Neutrophil (primary cell): ENCODE data around the gene BIRC5.

ENCODE experiments used
- H3K27ac ChIP-seq: fragments of 200-600 bp; sonication (generic); 2 replicates; pipeline ENCODE4 v1.5.1; 2016; ENCODE audit warnings: mild to moderate bottlenecking, moderate library complexity
- H3K27me3 ChIP-seq: fragments of 200-600 bp; sonication (generic); 2 replicates; pipeline ENCODE4 v1.6.0; 2016; ENCODE audit warnings: mild to moderate bottlenecking
- H3K36me3 ChIP-seq: fragments of 200-600 bp; sonication (generic); 2 replicates; pipeline ENCODE4 v1.5.1; 2017
- H3K4me1 ChIP-seq, 2 experiments: fragments of 200-600 bp in 1 of 2; sonication (generic) in 1 of 2; 1 replicate in 1 of 2; 2 replicates in 1 of 2; pipeline versions ENCODE4 v1.5.1 to v1.6.1; 2013 to 2016; ENCODE audit warnings: low read depth in 1 of 2, low read length in 1 of 2, mild to moderate bottlenecking in 1 of 2, moderate library complexity in 1 of 2; ENCODE audit not compliant: control insufficient read depth in 1 of 2, insufficient read depth in 1 of 2
- H3K4me3 ChIP-seq, 2 experiments: fragments of 200-600 bp in 1 of 2; sonication (generic) in 1 of 2; 1 replicate in 1 of 2; 2 replicates in 1 of 2; pipeline ENCODE4 v1.5.1; 2013 to 2016; ENCODE audit warnings: low read depth in 1 of 2, low read length in 1 of 2, mild to moderate bottlenecking in 1 of 2, moderate library complexity in 1 of 2
- H3K9me3 ChIP-seq: fragments of 200-600 bp; sonication (generic); 2 replicates; pipeline ENCODE4 v1.5.1; 2016
- CTCF ChIP-seq: fragments of 200-600 bp; sonication (generic); IDR thresholded peaks from 2 replicates; pipeline ENCODE4 v1.5.1; 2016; ENCODE audit warnings: antibody characterized with exemption

Gene BIRC5

DNA sequence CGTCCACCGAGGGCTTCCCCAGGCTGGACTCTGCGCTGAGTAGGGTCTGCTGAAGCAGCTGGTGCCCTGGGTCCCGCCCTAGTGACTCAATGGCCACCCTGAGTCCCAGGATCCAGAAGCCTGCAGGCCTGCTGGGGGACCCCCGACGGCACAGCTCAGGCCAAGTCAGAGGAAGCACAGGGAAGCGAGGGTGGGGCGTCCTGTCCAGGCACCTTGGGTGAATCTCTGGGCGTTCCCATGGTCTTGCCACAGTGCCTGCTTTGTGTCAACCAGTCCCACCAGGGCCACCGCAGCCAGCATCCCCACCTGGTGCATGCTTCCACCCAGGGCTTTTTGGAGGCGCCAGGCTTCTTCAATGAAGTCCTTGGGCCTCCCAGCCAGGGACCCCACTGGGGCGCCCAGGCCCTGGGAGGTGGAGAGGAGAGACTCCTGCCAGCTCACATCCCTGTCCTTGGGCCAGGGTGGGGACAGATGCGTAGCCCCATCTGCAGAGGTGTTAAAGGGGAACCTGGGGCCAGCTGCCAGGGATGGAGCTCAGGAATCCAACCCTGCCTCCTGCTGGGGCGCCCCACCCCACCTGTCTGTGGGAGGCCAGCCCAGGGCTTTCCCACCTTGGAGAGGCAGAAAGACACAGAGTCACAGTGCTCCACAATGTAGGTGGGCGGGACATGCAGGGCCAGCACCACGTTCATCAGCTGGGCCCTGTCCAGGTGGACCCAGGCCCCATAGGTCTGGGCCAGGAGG is 35.2 kb downstream of the BIRC5 start:
- H3K27ac ChIP-seq, result no peak overlapping the region
- H3K9me3 ChIP-seq, result no peaks in the 10 kb centered on the region
- peaks cover 14 to 16% of the 10 kb centered on the region in 2 experiments for H3K4me1 ChIP-seq
- no peak for TF ChIP-seq CTCF
- no peak overlapping the region for H3K4me3 ChIP-seq
- no peaks in the 10 kb centered on the region for H3K36me3 ChIP-seq
- peaks cover 4% of the 10 kb centered on the region for H3K27me3 ChIP-seq

GRCh38 chr17:78249818-78250806 is 36.1 kb downstream of the BIRC5 start:
- H3K9me3 ChIP-seq, result no peaks in the 10 kb centered on the region
- peaks cover 19 to 23% of the 10 kb centered on the region in 2 experiments for H3K4me1 ChIP-seq
- H3K36me3 ChIP-seq, result no peaks in the 10 kb centered on the region
- no peak for TF ChIP-seq CTCF
- peaks cover 4% of the 10 kb centered on the region for H3K27me3 ChIP-seq
- no peak overlapping the region for H3K27ac ChIP-seq
- H3K4me3 ChIP-seq, result no peak overlapping the region

GRCh38 chr17:78250891-78251772 is 37.1 kb downstream of the BIRC5 start:
- Histone ChIP-seq H3K36me3 (no peaks in the 10 kb centered on the region), H3K4me3 (no peak overlapping the region), H3K27ac (no peak overlapping the region), H3K9me3 (no peaks in the 10 kb centered on the region), H3K27me3 (peaks cover 4% of the 10 kb centered on the region), H3K4me1 (peaks cover 23 to 33% of the 10 kb centered on the region in 2 experiments)
- peak; percentile 97 for TF ChIP-seq CTCF

GRCh38 chr17:78251773-78252103 is 37.7 kb downstream of the BIRC5 start:
- H3K27ac ChIP-seq, result no peak overlapping the region
- no peaks in the 10 kb centered on the region for H3K9me3 ChIP-seq
- H3K4me1 ChIP-seq, result peaks cover 28 to 39% of the 10 kb centered on the region in 2 experiments
- no peak overlapping the region for H3K4me3 ChIP-seq
- H3K36me3 ChIP-seq, result no peaks in the 10 kb centered on the region
- no peak for TF ChIP-seq CTCF
- peaks cover 4% of the 10 kb centered on the region for H3K27me3 ChIP-seq

GRCh38 chr17:78252111-78252634 is 38.1 kb downstream of the BIRC5 start:
- H3K9me3 ChIP-seq, result no peaks in the 10 kb centered on the region
- no peak for TF ChIP-seq CTCF
- H3K4me1 ChIP-seq, result peaks cover 32 to 43% of the 10 kb centered on the region in 2 experiments
- H3K27me3 ChIP-seq, result peaks cover 4% of the 10 kb centered on the region
- H3K4me3 ChIP-seq, result no peak overlapping the region
- no peak overlapping the region for H3K27ac ChIP-seq
- no peaks in the 10 kb centered on the region for H3K36me3 ChIP-seq
